Stomach (tissue), 9 donors: ENCODE results near the gene KDM4B. TPM values are rescaled to one million over a fixed set of nuclear protein-coding genes. Genes with fewer than 3 reads are reported as not detected.
A peak's percentile ranks its signal among the peaks of the same experiment; 100 is the strongest.
"Not testable (repeated sequence)": the region's sequence is repeated elsewhere in the genome, so short reads cannot be mapped to it uniquely, and the experiment has no call there.

Experiments used
- DNase-seq, 2 donors: peaks; one replicate each; pipeline versions ENCODE4 v3.0.0 to v3.0.0-alpha.2; 2013 to 2019
- H3K27ac ChIP-seq, 5 donors: fragments of 200-600 bp in 4 of 5; sonication (generic) in 4 of 5; one replicate each; pipeline ENCODE4 v1.5.1; 2013 to 2019; ENCODE audit warnings: mild to moderate bottlenecking in 1 of 5, moderate library complexity in 1 of 5
- H3K27me3 ChIP-seq, 3 donors: fragments of 200-600 bp; sonication (generic); one replicate each; pipeline ENCODE4 v1.5.1; 2017 to 2019; ENCODE audit warnings: mixed run types in 1 of 3
- H3K36me3 ChIP-seq, 4 donors: fragments of 200-600 bp; sonication (generic); 1 replicate in 3 of 4; 2 replicates in 1 of 4; pipeline ENCODE4 v1.5.1; 2016 to 2019
- H3K4me1 ChIP-seq, 4 donors: fragments of 200-600 bp; sonication (generic); one replicate each; pipeline ENCODE4 v1.5.1; 2016 to 2019
- H3K4me3 ChIP-seq, 4 donors: fragments of 200-600 bp; sonication (generic) in 3 of 4; one replicate each; pipeline ENCODE4 v1.5.1; 2016 to 2019; ENCODE audit warnings: mild to moderate bottlenecking in 1 of 4
- H3K9me3 ChIP-seq, 4 donors: fragments of 200-600 bp; sonication (generic); one replicate each; pipeline ENCODE4 v1.5.1; 2016 to 2019
- EP300 ChIP-seq: sonication (generic); formaldehyde crosslinking; IDR thresholded peaks from one replicate; pipeline ENCODE4 v1.6.1; 2017; ENCODE audit warnings: antibody characterized with exemption
- POLR2A ChIP-seq, 4 donors: fragments of 450-650 bp; IDR thresholded peaks; one replicate each; pipeline ENCODE4 v1.6.1; 2016; ENCODE audit warnings: antibody characterized with exemption in 4 of 4, control low read depth in 2 of 4, mild to moderate bottlenecking in 1 of 4, moderate library complexity in 1 of 4
- POLR2AphosphoS5 ChIP-seq, 3 donors: sonication (generic); formaldehyde crosslinking; IDR thresholded peaks; one replicate each; pipeline ENCODE4 v1.6.1; 2016; ENCODE audit warnings: antibody characterized with exemption in 3 of 3
- WGBS, 5 donors: extraction: QIAGEN DNeasy Blood & Tissue Kit in 3 of 5; methylation state at CpG; one replicate each; pipeline versions ENCODE4 v1.1.5 to v1.1.7; 2013 to 2018; 5-methylcytosine and 5-hydroxymethylcytosine counted together
- intact Hi-C: fragments of 100-400 bp; cut with DNase I; formaldehyde crosslinking; loops from one replicate; pipeline ENCODE4 v1.15.1; 2023; ENCODE audit warnings: low total_unique reads
- polyA plus RNA-seq, 3 donors: library from polyadenylated mRNA; stranded (reverse); fragments of 200-250 nt; gene quantifications; one replicate each; pipeline ENCODE4 v1.2.3, GENCODE V29; 2013
- total RNA-seq, 5 donors: library from RNA; depleted of rRNA; stranded (reverse); fragments of >200 nt; gene quantifications; one replicate each; pipeline versions ENCODE4 v1.1.0 to v1.2.3, GENCODE V29; 2014 to 2016
- TF ChIP-seq, protein P1 (sequence below), 7 experiments: fragments of 450-650 bp in 4 of 7; fragments of 200-600 bp in 3 of 7; sonication (generic) in 3 of 7; IDR thresholded peaks; one replicate each; pipeline ENCODE4 v1.5.1; 2016 to 2019; ENCODE audit warnings: antibody characterized with exemption in 7 of 7, control low read depth in 2 of 7, mild to moderate bottlenecking in 1 of 7
- donor health status: healthy with polysubstance abuse.
- donor health status: Bipolar disorder and iron deficiency.
- donor health status: healthy.

The KDM4B gene
- total and polyA plus RNA-seq, 8 donors, result 5.2 to 202 (median 29.4) TPM

GRCh38 chr19:4971816-4972495 lies 3.0 kb downstream of the KDM4B start:
- Histone ChIP-seq H3K4me3 (peak overlapping the region in 3 of 4 donors; percentile 62 to 74 (median 67)), H3K9me3 (no peaks in the 10 kb centered on the region), H3K36me3 (no peaks in the 10 kb centered on the region), H3K4me1 (peaks cover 49 to 81% (median 68%) of the 10 kb centered on the region in 4 donors), H3K27me3 (no peaks in the 10 kb centered on the region), H3K27ac (peak overlapping the region in 3 of 5 donors; percentile 52 to 84 (median 83))
- WGBS, 5 donors, result 85 to 92% (median 92%) methylated on average over 15 to 19 of the region's 19 CpGs
- TF ChIP-seq EP300 (no peak), POLR2A (IDR thresholded peaks at IDR 0.05) (no peak), POLR2AphosphoS5 (IDR thresholded peaks at IDR 0.05) (no peak)
- TF ChIP-seq, protein P1, sequence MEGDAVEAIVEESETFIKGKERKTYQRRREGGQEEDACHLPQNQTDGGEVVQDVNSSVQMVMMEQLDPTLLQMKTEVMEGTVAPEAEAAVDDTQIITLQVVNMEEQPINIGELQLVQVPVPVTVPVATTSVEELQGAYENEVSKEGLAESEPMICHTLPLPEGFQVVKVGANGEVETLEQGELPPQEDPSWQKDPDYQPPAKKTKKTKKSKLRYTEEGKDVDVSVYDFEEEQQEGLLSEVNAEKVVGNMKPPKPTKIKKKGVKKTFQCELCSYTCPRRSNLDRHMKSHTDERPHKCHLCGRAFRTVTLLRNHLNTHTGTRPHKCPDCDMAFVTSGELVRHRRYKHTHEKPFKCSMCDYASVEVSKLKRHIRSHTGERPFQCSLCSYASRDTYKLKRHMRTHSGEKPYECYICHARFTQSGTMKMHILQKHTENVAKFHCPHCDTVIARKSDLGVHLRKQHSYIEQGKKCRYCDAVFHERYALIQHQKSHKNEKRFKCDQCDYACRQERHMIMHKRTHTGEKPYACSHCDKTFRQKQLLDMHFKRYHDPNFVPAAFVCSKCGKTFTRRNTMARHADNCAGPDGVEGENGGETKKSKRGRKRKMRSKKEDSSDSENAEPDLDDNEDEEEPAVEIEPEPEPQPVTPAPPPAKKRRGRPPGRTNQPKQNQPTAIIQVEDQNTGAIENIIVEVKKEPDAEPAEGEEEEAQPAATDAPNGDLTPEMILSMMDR (IDR thresholded peaks at IDR 0.05), result no peak
- intact Hi-C loops, result no loop called here
- DNase-seq, result no peak

DNA sequence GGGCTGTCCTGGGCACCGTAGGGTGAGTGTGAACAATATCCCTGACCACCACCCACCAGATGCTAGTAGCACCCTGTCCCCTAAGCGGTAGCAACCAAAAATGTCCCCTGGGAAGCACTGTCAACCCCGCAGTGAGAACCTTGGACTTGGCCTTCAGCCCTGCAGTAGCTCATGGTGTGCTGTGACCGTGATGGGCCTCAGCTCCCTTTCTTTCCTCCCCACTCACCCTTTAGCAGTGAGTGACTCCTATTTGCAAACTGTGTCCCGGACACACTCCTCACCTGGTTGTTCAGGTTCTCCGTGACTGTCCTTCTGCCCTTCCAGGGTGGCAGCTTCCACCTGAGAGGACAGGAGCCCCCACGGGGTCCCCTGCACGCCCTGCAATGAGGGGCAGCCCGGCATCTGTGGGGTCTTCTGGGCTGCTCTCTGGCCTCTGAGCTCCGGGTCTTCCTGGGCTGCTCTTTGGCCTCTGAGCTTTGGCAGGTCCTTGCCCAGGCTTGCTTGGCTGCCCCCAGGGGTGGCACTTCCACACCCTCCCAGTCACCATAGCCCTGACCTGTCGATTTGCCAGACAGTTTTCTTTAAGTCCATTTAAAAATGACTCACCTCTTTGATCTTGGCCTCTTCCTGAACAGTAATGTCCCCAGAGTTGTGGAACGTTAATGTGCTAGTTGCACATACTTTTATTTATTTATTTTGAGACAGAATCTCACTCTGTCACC lies 3.8 kb downstream of the KDM4B start:
- no peaks in the 10 kb centered on the region for H3K9me3 ChIP-seq
- TF ChIP-seq EP300 (no peak), POLR2AphosphoS5 (IDR thresholded peaks at IDR 0.05) (no peak), POLR2A (IDR thresholded peaks at IDR 0.05) (no peak)
- TF ChIP-seq, protein P1 (IDR thresholded peaks at IDR 0.05), result no peak

DNA sequence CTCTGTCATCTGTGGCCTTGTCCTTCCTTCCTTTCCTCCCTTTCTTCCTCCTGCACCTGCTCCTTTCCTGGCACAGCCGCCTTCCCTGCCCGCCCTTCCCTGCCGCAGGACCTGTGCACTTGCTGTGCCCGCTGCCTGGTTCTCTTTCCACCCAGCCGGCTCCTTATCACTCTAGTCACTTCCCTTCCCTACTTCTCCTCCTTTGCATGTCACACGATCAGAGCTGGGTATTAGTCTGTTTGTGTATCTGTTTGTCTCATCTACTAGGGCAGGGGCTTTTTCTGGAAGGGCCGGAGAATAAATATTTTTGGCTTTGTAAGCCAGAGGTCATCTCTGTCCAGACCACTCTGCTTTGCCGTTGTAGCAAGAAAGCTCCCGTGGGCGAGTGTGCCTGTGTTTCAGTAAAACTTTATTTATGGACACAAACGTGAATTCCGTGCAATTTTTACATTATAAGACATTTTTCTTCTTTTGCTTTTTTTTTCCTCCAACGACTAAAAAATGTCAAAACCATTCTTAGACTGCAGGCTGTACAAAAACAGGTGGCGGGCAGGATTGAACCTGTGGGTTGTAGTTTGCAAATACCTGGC lies 6.1 kb downstream of the KDM4B start:
- WGBS, 5 donors, result 69 to 77% (median 72%) methylated on average over 14 of the region's 14 CpGs
- Histone ChIP-seq H3K4me3 (no peak overlapping the region), H3K4me1 (peaks cover 69 to 100% (median 84%) of the 10 kb centered on the region in 4 donors), H3K9me3 (no peaks in the 10 kb centered on the region), H3K27me3 (no peaks in the 10 kb centered on the region), H3K27ac (peak overlapping the region in 4 of 5 donors; percentile 75 to 90 (median 86)), H3K36me3 (peaks cover 0 to 5% (median 0%) of the 10 kb centered on the region in 4 donors)
- intact Hi-C loops, result no loop called here
- TF ChIP-seq POLR2AphosphoS5 (IDR thresholded peaks at IDR 0.05), result no peak
- TF ChIP-seq, protein P1 (IDR thresholded peaks at IDR 0.05), result no peak
- no peak for TF ChIP-seq POLR2A (IDR thresholded peaks at IDR 0.05)
- no peak for TF ChIP-seq EP300
- no peak for DNase-seq

More for the DNA sequence above, 3.8 kb downstream of the KDM4B start:
- peaks cover 0 to under 1% (median 0%) of the 10 kb centered on the region in 4 donors for H3K36me3 ChIP-seq
- DNase-seq, result no peak
- H3K27ac ChIP-seq, result peak overlapping the region in 4 of 5 donors; percentile 34 to 83 (median 45)
- 65 to 72% (median 67%) methylated on average over 12 of the region's 12 CpGs for WGBS, 5 donors
- peaks cover 56 to 89% (median 75%) of the 10 kb centered on the region in 4 donors for H3K4me1 ChIP-seq
- intact Hi-C loops, result no loop called here
- H3K27me3 ChIP-seq, result no peaks in the 10 kb centered on the region
- no peak overlapping the region for H3K4me3 ChIP-seq

DNA sequence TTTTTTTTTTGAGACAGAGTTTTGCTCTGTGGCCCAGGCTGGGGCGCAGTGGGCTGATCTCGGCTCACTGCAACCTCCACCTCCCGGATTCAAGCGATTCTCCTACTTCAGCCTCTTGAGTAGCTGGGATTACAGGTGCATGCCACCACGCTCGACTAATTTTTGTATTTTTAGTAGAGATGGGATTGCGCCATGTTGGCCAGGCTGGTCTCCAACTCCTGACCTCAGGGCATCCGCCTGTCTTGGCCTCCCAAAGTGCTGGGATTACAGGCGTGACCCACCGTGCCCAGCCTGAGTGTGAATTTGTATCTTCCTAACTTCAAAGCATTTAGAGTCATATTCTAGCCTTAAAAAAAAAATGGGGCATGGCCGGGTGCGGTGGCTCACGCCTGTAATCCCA lies 6.7 kb downstream of the KDM4B start:
- H3K27me3 ChIP-seq, intact Hi-C loops, DNase-seq, H3K36me3 ChIP-seq, H3K9me3 ChIP-seq, H3K4me3 ChIP-seq: not testable (repeated sequence)
- 93 to 99% (median 94%) methylated on average over 13 of the region's 13 CpGs for WGBS, 5 donors
- Histone ChIP-seq H3K27ac (peak overlapping the region; percentile 22 to 90 (median 86)), H3K4me1 (peaks cover 65 to 98% (median 81%) of the 10 kb centered on the region in 4 donors)
